HL-60 (cell line): ENCODE results near the gene STARD10.

Experiments used
- DNase-seq, 2 experiments: peaks; one replicate each; pipeline ENCODE4 v3.0.0-alpha.2; 2010 to 2020; ENCODE audit warnings: low read depth in 1 of 2, low spot score in 1 of 2
- H3K27ac ChIP-seq: fragments of 250-450 bp; sonication (Bioruptor Pico); replicated peaks from 2 replicates; pipeline ENCODE4 v1.5.1; 2020; ENCODE audit warnings: mild to moderate bottlenecking, moderate library complexity
- H3K27me3 ChIP-seq: fragments of 250-450 bp; sonication (Bioruptor Pico); 2 replicates; pipeline ENCODE4 v1.5.1; 2021; ENCODE audit warnings: mild to moderate bottlenecking, moderate library complexity; ENCODE audit not compliant: insufficient read depth, poor library complexity, severe bottlenecking
- H3K4me3 ChIP-seq: replicated peaks from 2 replicates; pipeline ENCODE4 v1.5.1; 2011; ENCODE audit warnings: mild to moderate bottlenecking, control low read depth, low read length; ENCODE audit not compliant: insufficient read depth
- CTCF ChIP-seq: IDR thresholded peaks from one replicate; pipeline ENCODE4 v1.5.1; 2011; ENCODE audit warnings: low read length, control low read depth, inconsistent platforms; ENCODE audit not compliant: insufficient read depth
- GABPA ChIP-seq: IDR thresholded peaks from 2 replicates; pipeline ENCODE4 v1.6.1; 2012; ENCODE audit warnings: low read depth
- POLR2AphosphoS5 ChIP-seq: IDR thresholded peaks from 2 replicates; pipeline ENCODE4 v1.6.1; 2012; ENCODE audit warnings: low read depth
- REST ChIP-seq: IDR thresholded peaks from 2 replicates; pipeline ENCODE4 v1.6.1; 2012; ENCODE audit warnings: low read depth; ENCODE audit not compliant: insufficient replicate concordance
- SPI1 ChIP-seq: IDR thresholded peaks from 2 replicates; pipeline ENCODE4 v1.6.1; 2012; ENCODE audit warnings: low read depth, mild to moderate bottlenecking, borderline replicate concordance

The STARD10 gene

GRCh38 chr11:72773696-72774095 is 20.2 kb downstream of the STARD10 start:
- no peak overlapping the region for H3K4me3 ChIP-seq
- H3K27ac ChIP-seq: no peak overlapping the region
- no peak for TF ChIP-seq GABPA
- DNase-seq: no peak
- H3K27me3 ChIP-seq: no peaks in the 10 kb centered on the region

- TF ChIP-seq SPI1: no peak
Measured at GRCh38 chr11:72773291-72773690, 20.6 kb downstream of the STARD10 start.

GRCh38 chr11:72772059-72772458 is 21.8 kb downstream of the STARD10 start:
- no peak overlapping the region for H3K4me3 ChIP-seq

More at GRCh38 chr11:72773291-72773690, 20.6 kb downstream of the STARD10 start:
- Histone ChIP-seq H3K4me3 (no peak overlapping the region), H3K27ac (no peak overlapping the region), H3K27me3 (no peaks in the 10 kb centered on the region)
- no peak for DNase-seq

GRCh38 chr11:72771507-72771906 is 22.3 kb downstream of the STARD10 start:
- H3K27me3 ChIP-seq: no peaks in the 10 kb centered on the region
- no peak for DNase-seq
- no peak overlapping the region for H3K4me3 ChIP-seq
- no peak for TF ChIP-seq SPI1
- no peak for TF ChIP-seq CTCF
- TF ChIP-seq GABPA: no peak
- no peak for TF ChIP-seq REST
- no peak for TF ChIP-seq POLR2AphosphoS5
- H3K27ac ChIP-seq: no peak overlapping the region

More at GRCh38 chr11:72772059-72772458, 21.8 kb downstream of the STARD10 start:
- no peak for DNase-seq
- Histone ChIP-seq H3K27me3 (no peaks in the 10 kb centered on the region), H3K27ac (no peak overlapping the region)
- TF ChIP-seq POLR2AphosphoS5 (no peak), REST (no peak), CTCF (no peak), SPI1 (no peak), GABPA (no peak)

- no peak overlapping the region for H3K4me3 ChIP-seq
- no peaks in the 10 kb centered on the region for H3K27me3 ChIP-seq
- no peak for DNase-seq
- H3K27ac ChIP-seq: no peak overlapping the region
- TF ChIP-seq POLR2AphosphoS5 (no peak), CTCF (no peak), REST (no peak), SPI1 (no peak), GABPA (no peak)
Measured at GRCh38 chr11:72770799-72771198, 23.0 kb downstream of the STARD10 start.
